ENCODE data around the gene CTSD.
A peak's percentile ranks its signal among the peaks of the same experiment; 100 is the strongest.

Gene CTSD

DNA sequence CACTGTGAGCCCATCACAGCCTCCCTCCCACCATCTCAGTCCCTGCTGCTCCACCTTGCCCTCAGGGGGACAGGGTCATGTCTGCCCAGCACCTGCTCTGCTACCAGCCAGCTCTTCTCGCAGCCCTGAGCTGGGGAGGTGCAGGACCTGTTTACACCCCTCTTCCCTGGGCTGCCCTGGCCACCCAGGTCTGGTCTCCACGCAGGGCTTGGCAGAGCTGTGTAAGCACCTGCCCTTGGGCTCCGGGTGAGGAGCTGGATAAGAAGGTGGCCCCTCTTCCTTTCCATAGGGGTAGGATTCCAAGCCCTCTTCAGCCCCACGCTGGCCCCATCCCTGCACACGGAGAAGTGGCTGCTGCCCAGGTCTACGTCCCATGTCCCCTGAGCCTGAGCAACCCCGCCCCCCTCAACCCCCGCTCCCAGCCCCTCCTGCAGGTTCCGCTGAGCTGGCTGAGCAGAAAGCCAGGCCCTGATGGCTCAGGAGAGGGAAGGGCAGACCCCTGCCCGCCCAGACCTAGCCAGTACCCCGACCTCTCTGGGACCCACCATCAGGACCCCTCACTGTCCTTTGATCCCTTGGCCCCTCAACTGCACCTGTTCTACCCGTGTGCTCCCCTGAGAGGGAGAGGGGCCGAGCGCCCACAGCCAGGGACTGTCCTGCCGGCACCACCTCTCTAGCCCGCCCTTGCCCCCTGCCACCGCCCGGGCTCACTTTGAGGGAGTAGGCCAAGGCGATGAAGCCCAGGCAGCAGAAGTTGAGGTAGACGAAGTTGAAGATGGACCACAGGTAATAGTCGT, 16.6 kb downstream of the CTSD start:
- H3K27ac ChIP-seq (ENCODE audit: low read depth, low read length): no peak overlapping the region
- no peak overlapping the region for H3K23ac ChIP-seq (ENCODE audit: low read length)
- H3K79me1 ChIP-seq (ENCODE audit: low read length): no peaks in the 10 kb centered on the region
- peaks cover 0 to 1% of the 10 kb centered on the region in 2 experiments for H3K36me3 ChIP-seq (ENCODE audit: control insufficient read depth in 1 of 2, insufficient read depth in 2 of 2, low read length in 2 of 2)
- DNase-seq: no peak
- H4K91ac ChIP-seq (ENCODE audit: low read depth, low read length): no peak overlapping the region
- no peak overlapping the region for H3K14ac ChIP-seq (ENCODE audit: low read length)
- H3K4ac ChIP-seq (ENCODE audit: low read depth, low read length): no peak overlapping the region
- H2AK5ac ChIP-seq (ENCODE audit: low read length): no peak overlapping the region
- peaks cover 23% of the 10 kb centered on the region for H3K9me3 ChIP-seq (ENCODE audit: insufficient read depth, low read depth, low read length)
- WGBS (ENCODE audit: extremely low coverage, insufficient coverage, insufficient read length): no CpG with 5 or more reads among the region's 21 CpGs
- H4K12ac ChIP-seq (ENCODE audit: low read depth, low read length): no peak overlapping the region
- H2BK5ac ChIP-seq (ENCODE audit: low read depth, low read length, poor library complexity): no peak overlapping the region
- H2AFZ ChIP-seq (ENCODE audit: insufficient read depth, low read length, poor library complexity): no peak overlapping the region
- no peak overlapping the region for H3K4me3 ChIP-seq (ENCODE audit: low read depth, low read length)
- no peak overlapping the region for H3K9ac ChIP-seq (ENCODE audit: low read length)
- no peak overlapping the region for H4K8ac ChIP-seq (ENCODE audit: low read depth, low read length)
- no peaks in the 10 kb centered on the region for H3K4me1 ChIP-seq (ENCODE audit: control insufficient read depth in 1 of 2, insufficient read depth in 2 of 2, low read length in 2 of 2)
- H3K18ac ChIP-seq (ENCODE audit: low read length): no peak overlapping the region
- no peaks in the 10 kb centered on the region for H3K79me2 ChIP-seq (ENCODE audit: control insufficient read depth, insufficient read depth, low read length, poor library complexity)
- H3K27me3 ChIP-seq (ENCODE audit: insufficient read depth, low read length): peaks cover 24% of the 10 kb centered on the region
- no peak overlapping the region for H2BK120ac ChIP-seq (ENCODE audit: insufficient read depth, low read length, poor library complexity)
- H2BK12ac ChIP-seq (ENCODE audit: low read length): no peak overlapping the region
- no peak overlapping the region for H3K4me2 ChIP-seq (ENCODE audit: low read length)

DNA sequence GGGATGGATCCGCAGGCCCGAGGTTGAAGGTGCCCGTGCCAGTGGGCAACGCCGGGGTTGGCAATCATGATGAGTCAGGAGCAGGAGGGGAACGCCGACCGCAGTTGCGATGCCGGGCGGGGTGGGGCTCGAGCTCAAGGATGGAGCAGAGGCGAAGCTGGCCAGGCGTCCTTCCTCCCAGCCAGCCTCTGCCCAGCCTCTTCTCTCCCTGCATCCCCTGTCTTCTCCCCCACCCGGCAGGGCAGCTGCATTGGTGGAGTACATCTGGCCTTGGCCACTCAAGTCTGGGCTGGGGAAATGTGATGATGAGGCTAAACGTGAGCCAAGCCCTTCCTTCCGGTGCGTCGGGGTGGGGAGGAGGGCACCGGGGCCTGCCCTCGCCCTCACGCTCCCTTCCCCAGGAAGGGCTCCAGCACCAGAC, 17.2 kb downstream of the CTSD start:
- WGBS (ENCODE audit: extremely low coverage, insufficient coverage, insufficient read length): no CpG with 5 or more reads among the region's 22 CpGs
- Histone ChIP-seq H3K4me1 (ENCODE audit: control insufficient read depth in 1 of 2, insufficient read depth in 2 of 2, low read length in 2 of 2) (no peaks in the 10 kb centered on the region), H2BK120ac (ENCODE audit: insufficient read depth, low read length, poor library complexity) (no peak overlapping the region), H3K4me3 (ENCODE audit: low read depth, low read length) (no peak overlapping the region), H4K91ac (ENCODE audit: low read depth, low read length) (no peak overlapping the region), H3K14ac (ENCODE audit: low read length) (no peak overlapping the region), H3K9ac (ENCODE audit: low read length) (no peak overlapping the region), H2AK5ac (ENCODE audit: low read length) (no peak overlapping the region), H3K79me2 (ENCODE audit: control insufficient read depth, insufficient read depth, low read length, poor library complexity) (no peaks in the 10 kb centered on the region), H3K4ac (ENCODE audit: low read depth, low read length) (no peak overlapping the region), H3K9me3 (ENCODE audit: insufficient read depth, low read depth, low read length) (peaks cover 23% of the 10 kb centered on the region), H2AFZ (ENCODE audit: insufficient read depth, low read length, poor library complexity) (no peak overlapping the region), H3K36me3 (ENCODE audit: control insufficient read depth in 1 of 2, insufficient read depth in 2 of 2, low read length in 2 of 2) (peaks cover 0 to 1% of the 10 kb centered on the region in 2 experiments), H3K4me2 (ENCODE audit: low read length) (no peak overlapping the region), H2BK5ac (ENCODE audit: low read depth, low read length, poor library complexity) (no peak overlapping the region), H3K79me1 (ENCODE audit: low read length) (no peaks in the 10 kb centered on the region), H3K23ac (ENCODE audit: low read length) (no peak overlapping the region), H3K27ac (ENCODE audit: low read depth, low read length) (no peak overlapping the region), H2BK12ac (ENCODE audit: low read length) (no peak overlapping the region), H3K18ac (ENCODE audit: low read length) (no peak overlapping the region), H3K27me3 (ENCODE audit: insufficient read depth, low read length) (peaks cover 24% of the 10 kb centered on the region), H4K8ac (ENCODE audit: low read depth, low read length) (no peak overlapping the region), H4K12ac (ENCODE audit: low read depth, low read length) (no peak overlapping the region)
- no peak for DNase-seq

GRCh38 chr11:1745701-1746320, 17.9 kb downstream of the CTSD start:
- peak overlapping the region; percentile 91 for H3K23ac ChIP-seq (ENCODE audit: low read length)
- no peak overlapping the region for H4K91ac ChIP-seq (ENCODE audit: low read depth, low read length)
- no peaks in the 10 kb centered on the region for H3K79me2 ChIP-seq (ENCODE audit: control insufficient read depth, insufficient read depth, low read length, poor library complexity)
- H4K8ac ChIP-seq (ENCODE audit: low read depth, low read length): no peak overlapping the region
- H3K18ac ChIP-seq (ENCODE audit: low read length): no peak overlapping the region
- H3K9me3 ChIP-seq (ENCODE audit: insufficient read depth, low read depth, low read length): peaks cover 24% of the 10 kb centered on the region
- peaks cover 24% of the 10 kb centered on the region for H3K27me3 ChIP-seq (ENCODE audit: insufficient read depth, low read length)
- H3K4me1 ChIP-seq (ENCODE audit: control insufficient read depth in 1 of 2, insufficient read depth in 2 of 2, low read length in 2 of 2): no peaks in the 10 kb centered on the region
- no peak overlapping the region for H2BK120ac ChIP-seq (ENCODE audit: insufficient read depth, low read length, poor library complexity)
- H3K9ac ChIP-seq (ENCODE audit: low read length): peak overlapping the region; percentile 6
- no CpG with 5 or more reads among the region's 14 CpGs for WGBS (ENCODE audit: extremely low coverage, insufficient coverage, insufficient read length)
- no peak overlapping the region for H2BK12ac ChIP-seq (ENCODE audit: low read length)
- H3K14ac ChIP-seq (ENCODE audit: low read length): no peak overlapping the region
- H3K4ac ChIP-seq (ENCODE audit: low read depth, low read length): no peak overlapping the region
- no peak overlapping the region for H3K27ac ChIP-seq (ENCODE audit: low read depth, low read length)
- H2AFZ ChIP-seq (ENCODE audit: insufficient read depth, low read length, poor library complexity): no peak overlapping the region
- H3K36me3 ChIP-seq (ENCODE audit: control insufficient read depth in 1 of 2, insufficient read depth in 2 of 2, low read length in 2 of 2): peaks cover 0 to 1% of the 10 kb centered on the region in 2 experiments
- H3K79me1 ChIP-seq (ENCODE audit: low read length): no peaks in the 10 kb centered on the region
- DNase-seq: no peak
- H2AK5ac ChIP-seq (ENCODE audit: low read length): no peak overlapping the region
- no peak overlapping the region for H4K12ac ChIP-seq (ENCODE audit: low read depth, low read length)
- H2BK5ac ChIP-seq (ENCODE audit: low read depth, low read length, poor library complexity): no peak overlapping the region
- H3K4me2 ChIP-seq (ENCODE audit: low read length): no peak overlapping the region
- peak overlapping the region; percentile 38 for H3K4me3 ChIP-seq (ENCODE audit: low read depth, low read length)

DNA sequence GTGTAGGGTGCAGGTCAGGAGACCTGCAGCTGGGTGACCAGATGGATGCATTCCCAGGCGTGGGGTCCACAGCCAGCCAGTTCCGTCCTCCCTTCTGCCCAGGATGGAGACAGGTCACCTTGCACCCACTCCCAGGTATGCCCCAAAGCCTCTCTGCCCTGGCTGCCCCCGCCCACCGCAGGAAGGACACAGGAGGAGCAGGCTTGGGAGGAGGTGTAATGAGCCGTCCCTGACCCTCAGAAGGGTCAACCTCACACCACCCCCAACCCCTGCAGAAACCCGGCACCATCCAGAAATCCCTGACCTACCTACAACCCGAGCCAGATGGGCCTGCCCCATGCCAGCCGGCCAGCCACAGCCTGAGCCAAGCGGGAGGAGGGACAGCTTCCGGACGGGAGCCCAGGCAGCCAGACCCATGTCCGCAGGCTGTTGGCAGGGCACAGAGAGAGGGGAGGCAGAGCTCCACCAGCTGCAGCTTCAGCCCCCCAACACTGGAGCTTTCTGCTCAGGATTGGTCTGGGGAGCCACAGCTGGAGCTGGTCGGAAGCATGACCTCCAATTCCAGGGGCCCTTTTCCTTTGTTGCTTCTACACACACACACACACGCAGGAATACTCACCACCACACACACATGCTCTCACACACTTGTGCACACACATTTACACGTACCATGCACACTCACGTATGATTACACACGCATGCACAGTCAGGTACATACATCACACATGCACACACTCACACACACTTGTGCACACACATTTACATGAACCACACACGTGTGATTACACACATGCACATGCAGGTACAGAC, 18.6 kb downstream of the CTSD start:
- Histone ChIP-seq H3K4me1 (ENCODE audit: control insufficient read depth in 1 of 2, insufficient read depth in 2 of 2, low read length in 2 of 2) (no peaks in the 10 kb centered on the region), H2AFZ (ENCODE audit: insufficient read depth, low read length, poor library complexity) (no peak overlapping the region), H3K14ac (ENCODE audit: low read length) (no peak overlapping the region), H2BK12ac (ENCODE audit: low read length) (no peak overlapping the region), H3K4ac (ENCODE audit: low read depth, low read length) (no peak overlapping the region), H3K27me3 (ENCODE audit: insufficient read depth, low read length) (peaks cover 21% of the 10 kb centered on the region), H3K23ac (ENCODE audit: low read length) (peak overlapping the region; percentile 91), H3K9ac (ENCODE audit: low read length) (no peak overlapping the region), H4K8ac (ENCODE audit: low read depth, low read length) (no peak overlapping the region), H2AK5ac (ENCODE audit: low read length) (no peak overlapping the region), H3K4me2 (ENCODE audit: low read length) (no peak overlapping the region), H3K27ac (ENCODE audit: low read depth, low read length) (no peak overlapping the region), H3K79me2 (ENCODE audit: control insufficient read depth, insufficient read depth, low read length, poor library complexity) (no peaks in the 10 kb centered on the region), H2BK120ac (ENCODE audit: insufficient read depth, low read length, poor library complexity) (no peak overlapping the region), H3K9me3 (ENCODE audit: insufficient read depth, low read depth, low read length) (peaks cover 24% of the 10 kb centered on the region), H4K91ac (ENCODE audit: low read depth, low read length) (no peak overlapping the region), H3K18ac (ENCODE audit: low read length) (no peak overlapping the region), H4K12ac (ENCODE audit: low read depth, low read length) (no peak overlapping the region), H3K4me3 (ENCODE audit: low read depth, low read length) (peak overlapping the region; percentile 49), H3K79me1 (ENCODE audit: low read length) (no peaks in the 10 kb centered on the region), H2BK5ac (ENCODE audit: low read depth, low read length, poor library complexity) (no peak overlapping the region), H3K36me3 (ENCODE audit: control insufficient read depth in 1 of 2, insufficient read depth in 2 of 2, low read length in 2 of 2) (peaks cover 0 to 1% of the 10 kb centered on the region in 2 experiments)
- no peak for DNase-seq
- WGBS (ENCODE audit: extremely low coverage, insufficient coverage, insufficient read length): no CpG with 5 or more reads among the region's 18 CpGs
